B cell (primary cell): ENCODE results near the gene PCSK6.

Source experiments
- CTCF ChIP-seq: fragments of 200-600 bp; IDR thresholded peaks from one replicate; pipeline ENCODE4 v1.8.0; 2022; ENCODE audit warnings: antibody characterized with exemption, mild to moderate bottlenecking
- EZH2 ChIP-seq: IDR thresholded peaks from 2 replicates; pipeline ENCODE4 v1.6.1; 2012; ENCODE audit warnings: borderline replicate concordance, low read depth, mild to moderate bottlenecking, moderate library complexity, low read length; ENCODE audit not compliant: insufficient read depth, poor library complexity, severe bottlenecking

- TF ChIP-seq CTCF (no peak), EZH2 (no peak)
These were observed 140.9 kb downstream of the PCSK6 start for GRCh38 chr15:101348643-101349042.
